GM19455 (cell line): ENCODE results near the gene HUS1.
"Not testable (repeated sequence)": the region's sequence is repeated elsewhere in the genome, so short reads cannot be mapped to it uniquely, and the experiment has no call there.

ENCODE experiments used
- ATAC-seq: cut with Tn5 transposase; IDR thresholded peaks from one replicate; pipeline ENCODE4 v1.9.1; 2021; ENCODE audit not compliant: unreplicated experiment

HUS1 gene

GRCh38 chr7:47979145-47979831 is at the start of gene HUS1:
HUS1 (minus strand) TSS chr7:47979615; CDS start chr7:47979519, 96 bp downstream.
- peak; percentile 99 for ATAC-seq

GRCh38 chr7:48028938-48029337 is 49.5 kb upstream of the HUS1 start, which contains the start of gene SUN3:
SUN3 (minus strand) TSS chr7:48029107; CDS start chr7:48028938, 169 bp downstream.
- no peak for ATAC-seq

DNA sequence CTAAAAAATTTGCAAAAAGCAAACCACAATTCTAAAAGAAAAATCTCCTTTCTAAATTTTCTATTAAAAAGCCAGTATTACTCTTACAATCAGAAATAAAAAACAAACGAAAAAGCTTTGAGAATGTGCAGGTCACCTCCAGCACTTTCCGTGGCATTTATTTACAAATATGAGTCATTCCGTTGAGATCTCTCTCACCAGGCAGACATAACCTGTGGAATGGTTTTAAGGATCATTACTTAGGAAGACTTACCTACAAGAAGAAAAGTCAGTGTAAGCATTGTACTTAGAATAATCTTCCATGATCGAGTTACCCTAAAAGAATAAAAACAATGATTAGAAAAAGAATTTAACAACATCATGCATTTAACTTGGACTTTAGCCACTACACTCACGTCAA is 46.2 kb upstream of the HUS1 start:
- no peak for ATAC-seq

DNA sequence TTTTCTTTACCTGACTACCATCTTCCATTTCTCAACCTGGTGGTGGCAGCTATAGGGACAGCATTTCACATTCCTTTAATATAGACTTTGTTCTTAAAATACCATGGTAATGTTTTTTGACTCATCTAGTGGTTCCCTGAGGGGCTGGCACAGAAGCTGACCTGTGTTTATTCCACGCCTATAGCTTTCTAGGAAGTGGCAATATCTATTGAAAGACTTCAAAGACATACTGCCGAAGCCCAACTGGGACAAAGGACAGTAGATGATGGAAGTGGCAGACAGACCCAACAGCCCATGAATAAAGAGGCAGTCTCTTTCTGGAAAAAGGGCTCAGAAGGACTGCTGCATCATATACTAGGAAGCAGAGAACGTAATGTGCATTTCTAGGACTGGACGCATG is 38.3 kb upstream of the HUS1 start:
- no peak for ATAC-seq

DNA sequence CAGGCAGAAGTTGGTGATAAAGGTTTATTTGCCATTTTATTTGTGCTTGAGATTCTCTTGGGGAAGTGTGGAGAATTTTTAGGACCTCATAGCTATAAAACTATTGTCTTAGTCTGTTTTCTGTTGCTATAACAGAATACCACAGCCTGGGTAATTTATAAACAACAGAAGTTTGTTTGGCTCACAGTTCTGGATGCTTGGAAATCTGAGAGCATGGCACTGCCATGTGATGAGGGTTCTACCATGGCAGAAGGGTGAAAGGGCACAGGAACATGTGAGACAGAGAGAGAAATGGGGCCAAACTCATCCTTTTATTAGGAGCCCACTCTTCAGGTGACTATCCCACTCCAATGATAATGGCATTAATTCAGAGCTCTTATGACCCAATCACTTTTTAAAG is 37.2 kb upstream of the HUS1 start:
- no peak for ATAC-seq

DNA sequence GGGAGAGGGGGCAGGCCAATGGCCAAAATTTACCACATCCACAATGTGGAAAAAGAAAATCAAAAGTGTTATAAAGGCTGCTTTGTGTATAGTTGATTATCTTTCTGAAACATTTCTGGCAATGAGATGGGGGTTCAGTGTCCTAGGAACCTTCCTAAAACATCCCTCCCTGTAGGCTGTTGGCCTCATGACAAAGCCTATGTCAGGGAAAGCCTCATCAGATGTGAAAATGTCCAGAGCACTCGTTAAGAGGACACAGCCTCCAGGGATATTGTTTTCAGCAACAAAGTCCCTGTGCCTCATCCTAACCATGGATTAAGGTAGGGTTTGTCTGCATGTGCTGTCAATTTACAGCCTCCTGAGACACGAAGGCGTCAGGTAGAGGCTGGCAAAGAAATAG is 32.5 kb upstream of the HUS1 start:
- no peak for ATAC-seq

- no peak for ATAC-seq
These were observed 31.9 kb upstream of the HUS1 start for GRCh38 chr7:48011323-48011722.

DNA sequence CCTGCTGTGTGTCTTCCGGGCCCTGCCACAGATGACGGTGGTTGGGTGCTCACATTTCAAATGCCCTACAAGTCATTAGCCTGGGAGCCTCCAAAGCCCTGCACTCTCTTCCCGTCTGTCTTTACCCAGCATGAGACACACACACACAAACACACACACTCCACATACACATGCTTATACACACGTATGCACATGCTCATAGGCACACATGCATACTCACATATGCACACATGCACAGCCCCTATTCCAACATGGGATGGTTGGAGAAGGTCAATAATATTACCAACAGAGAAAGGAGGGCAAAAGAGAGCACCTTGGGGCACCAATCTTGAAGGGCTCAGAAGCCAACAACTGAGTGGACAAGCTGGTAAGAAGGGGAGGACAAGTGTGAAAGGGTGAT is 30.5 kb upstream of the HUS1 start:
- ATAC-seq = no peak

DNA sequence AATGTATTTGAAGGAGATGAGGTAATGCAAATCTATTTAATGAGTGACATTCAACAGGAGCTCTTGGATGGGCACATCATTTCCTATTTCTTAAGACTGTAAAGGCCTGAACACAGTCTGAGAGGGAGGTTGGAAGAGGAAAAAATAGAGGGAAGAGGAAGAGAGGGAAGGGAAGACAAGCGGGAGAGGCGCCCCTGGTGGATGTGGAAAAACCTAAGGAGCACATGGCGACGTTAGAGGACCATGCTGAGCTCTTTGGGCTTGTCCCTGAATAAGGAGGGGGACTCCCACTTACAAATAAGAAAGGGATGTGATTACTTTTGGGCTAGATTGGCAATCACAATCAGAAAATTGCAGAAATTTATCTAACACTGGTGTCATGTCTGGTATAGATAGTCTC is 29.8 kb upstream of the HUS1 start:
- no peak for ATAC-seq

DNA sequence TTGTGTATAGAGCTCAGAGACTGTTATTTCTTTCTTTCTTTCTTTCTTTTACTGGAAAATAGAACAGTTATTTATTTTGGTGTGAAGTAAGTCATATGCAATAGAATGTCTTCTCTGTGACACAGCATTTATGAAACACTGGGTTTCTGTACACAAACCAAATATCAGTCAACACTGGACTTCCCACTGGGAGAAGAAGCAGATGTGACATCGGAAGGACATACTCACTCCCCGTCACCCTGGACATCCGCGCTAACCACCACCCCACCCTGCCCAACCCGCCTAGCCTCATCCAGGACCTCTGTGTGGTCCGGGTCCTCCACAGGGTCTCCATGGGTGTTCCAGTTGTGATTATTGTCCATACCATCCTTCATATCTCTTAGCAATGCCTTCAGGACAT is 27.5 kb upstream of the HUS1 start:
- no peak for ATAC-seq

- peak; percentile 65 for ATAC-seq
These were observed 25.2 kb upstream of the HUS1 start for GRCh38 chr7:48004638-48005037.

DNA sequence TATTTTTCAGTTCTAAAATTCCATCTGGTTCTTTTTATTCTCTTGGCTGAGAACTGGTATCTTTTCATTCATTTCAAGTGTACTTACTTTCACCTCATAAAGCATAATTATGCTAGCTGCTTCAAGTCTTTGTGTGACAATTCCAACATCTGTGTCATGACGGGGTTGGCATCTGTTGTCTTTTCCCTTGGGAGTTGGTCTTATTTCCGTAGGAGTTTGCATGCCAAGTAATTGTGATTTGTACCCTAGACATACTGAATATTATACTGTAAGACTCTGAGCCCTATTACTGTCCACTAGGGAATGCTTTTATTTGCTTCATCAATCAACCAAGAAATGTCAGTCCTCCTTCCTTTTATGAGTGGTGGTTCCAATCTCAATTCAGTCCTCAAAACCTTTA is 24.6 kb upstream of the HUS1 start:
- ATAC-seq = peak; percentile 10

- not testable (repeated sequence) for ATAC-seq
These were observed 20.7 kb upstream of the HUS1 start for GRCh38 chr7:48000164-48000563.

- ATAC-seq = no peak
These were observed 20.0 kb upstream of the HUS1 start for GRCh38 chr7:47999413-47999812.

DNA sequence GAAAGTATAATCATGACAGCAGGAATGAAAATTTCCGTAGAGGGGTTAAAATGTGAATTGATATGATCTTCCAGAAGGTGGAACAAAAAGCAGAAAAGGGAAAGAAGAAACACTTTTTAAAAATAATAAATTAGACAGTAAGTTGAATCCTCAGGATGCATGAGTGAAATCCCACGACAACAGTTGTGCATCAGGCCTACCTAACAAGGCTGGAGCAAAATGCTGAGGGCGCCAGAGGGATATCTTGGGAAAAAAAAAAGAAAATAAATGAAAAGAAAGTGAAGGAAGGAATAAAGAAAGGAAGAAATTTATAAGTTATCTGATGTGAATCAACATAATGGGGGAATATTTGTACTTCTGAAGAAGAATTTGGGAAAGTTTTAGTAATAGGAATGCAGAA is 13.0 kb upstream of the HUS1 start:
- ATAC-seq = no peak

DNA sequence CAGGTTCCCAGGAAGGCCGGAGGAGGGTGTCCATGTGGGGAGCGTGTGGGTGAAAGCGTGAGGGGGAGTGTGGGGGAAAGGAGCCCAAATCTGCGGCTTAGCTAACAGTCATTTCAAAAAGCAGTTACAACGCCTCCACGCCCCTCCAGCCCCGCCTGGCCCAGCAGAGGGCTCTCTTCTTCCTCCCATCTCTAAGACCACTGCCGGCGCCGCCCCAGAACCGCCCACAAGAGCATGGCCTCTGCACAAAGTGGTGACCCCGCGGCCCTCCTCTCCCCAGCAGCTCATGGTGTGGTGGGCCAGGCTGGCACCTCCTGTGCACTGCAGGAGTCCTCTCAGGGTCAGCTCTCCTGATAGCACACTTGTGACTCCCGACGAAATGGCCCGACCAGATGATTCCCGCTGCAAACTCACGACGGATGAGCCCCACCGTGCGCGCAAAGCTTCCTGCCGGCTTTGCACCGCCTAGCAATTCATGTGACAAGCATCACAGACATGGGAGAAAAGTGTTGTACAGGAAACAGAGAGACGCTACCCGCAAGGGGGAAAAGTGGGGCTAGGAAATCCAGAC is 12.4 kb upstream of the HUS1 start:
- peak; percentile 100 for ATAC-seq

- no peak for ATAC-seq
These were observed 11.9 kb upstream of the HUS1 start for GRCh38 chr7:47991270-47991669.

GRCh38 chr7:47990592-47990991 is 11.2 kb upstream of the HUS1 start:
- no peak for ATAC-seq

- ATAC-seq = not testable (repeated sequence)
These were observed 10.4 kb upstream of the HUS1 start for GRCh38 chr7:47989607-47990400.

DNA sequence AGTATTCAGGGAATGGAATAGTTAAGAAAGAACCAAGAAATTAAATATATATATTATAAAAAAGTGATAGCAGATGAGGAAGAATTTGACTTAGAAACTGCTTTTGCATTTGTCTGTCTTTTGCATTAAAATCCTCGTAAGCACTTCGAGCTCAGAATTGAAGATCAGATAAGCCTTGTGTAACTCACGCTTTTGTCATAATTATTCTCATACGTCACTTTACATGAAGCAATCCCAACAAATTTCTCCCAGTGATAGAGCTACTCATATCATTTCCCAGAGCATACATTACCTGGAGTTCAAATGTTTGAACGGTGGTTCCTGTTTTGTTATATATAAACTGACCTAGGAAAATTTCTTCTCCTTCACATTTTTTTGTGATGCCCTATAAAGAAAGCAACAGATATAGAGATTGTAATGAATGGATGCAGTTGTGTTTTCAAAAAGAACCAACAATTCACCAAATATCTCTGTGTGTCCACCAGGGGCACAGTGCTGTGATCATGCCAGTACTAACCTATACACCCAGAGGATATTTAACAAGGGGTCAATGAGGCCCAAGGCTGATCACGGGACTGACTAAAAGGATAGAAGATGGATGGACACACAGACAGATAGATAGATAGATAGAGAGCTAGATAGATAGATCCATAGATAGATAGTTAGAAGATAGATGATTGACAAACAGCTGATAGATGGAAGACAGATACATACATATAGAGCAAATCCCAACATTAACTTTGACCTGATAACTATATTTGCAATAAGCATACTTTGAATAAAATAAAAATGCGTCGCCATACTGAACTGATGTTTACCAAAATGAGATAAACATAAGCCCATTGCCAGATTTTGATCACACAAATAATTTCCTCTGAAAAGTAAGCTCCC is 9.3 kb upstream of the HUS1 start:
- ATAC-seq = no peak

GRCh38 chr7:47982610-47983009 is 3.2 kb upstream of the HUS1 start:
- no peak for ATAC-seq
